Adrenal gland (tissue), 5 donors: ENCODE data around the gene AVP.

Source experiments
- CTCF ChIP-seq, 6 experiments: fragments of 450-650 bp in 4 of 6; fragments of 200-600 bp in 2 of 6; sonication (generic) in 1 of 6; IDR thresholded peaks; 1 replicate in 5 of 6; 2 replicates in 1 of 6; pipeline versions ENCODE4 v1.5.1 to v1.8.0; 2016 to 2021; ENCODE audit warnings: antibody characterized with exemption in 6 of 6, mild to moderate bottlenecking in 2 of 6, moderate library complexity in 1 of 6
- POLR2A ChIP-seq, 2 donors: fragments of 450-650 bp; IDR thresholded peaks; one replicate each; pipeline ENCODE4 v1.6.1; 2017; ENCODE audit warnings: antibody characterized with exemption in 2 of 2, mild to moderate bottlenecking in 2 of 2, moderate library complexity in 1 of 2
- donor health status: DM: no; HTN: no; CAD: no.

DNA sequence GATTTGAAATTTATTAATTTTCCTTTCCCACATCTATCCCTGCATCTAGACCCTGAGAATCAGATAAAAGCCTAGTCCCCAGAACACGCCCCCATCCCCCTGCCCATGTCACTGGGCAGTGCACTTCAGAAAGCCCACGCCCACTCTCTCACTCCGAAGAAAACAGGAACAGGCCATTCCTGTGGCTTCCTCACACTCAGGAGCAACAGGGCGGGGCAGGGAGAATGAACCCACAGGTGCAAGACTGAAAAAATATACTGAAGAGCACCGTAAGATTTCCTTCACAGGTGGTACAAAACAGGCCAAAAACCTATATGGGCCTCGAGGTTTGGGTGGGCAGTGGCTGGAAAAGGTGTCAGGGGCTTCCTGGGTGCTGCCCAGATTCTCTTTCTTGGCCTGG is 9.7 kb downstream of the AVP start:
- no peak for TF ChIP-seq POLR2A (IDR thresholded peaks at IDR 0.05)
- TF ChIP-seq CTCF (IDR thresholded peaks at IDR 0.05), result no peak
